Mesodermal cell (in vitro differentiated cells): ENCODE measurements around the gene WNK2.
"Not testable (repeated sequence)": the region's sequence is repeated elsewhere in the genome, so short reads cannot be mapped to it uniquely, and the experiment has no call there.

Experiments
- H3K27ac ChIP-seq: 2 replicates; pipeline ENCODE4 v1.7.0; 2013; ENCODE audit warnings: mild to moderate bottlenecking, low read depth, low read length, moderate library complexity; ENCODE audit not compliant: severe bottlenecking
- H3K36me3 ChIP-seq: 2 replicates; pipeline ENCODE4 v1.7.1; 2013; ENCODE audit warnings: mild to moderate bottlenecking, low read length, moderate library complexity; ENCODE audit not compliant: control insufficient read depth, insufficient read depth
- H3K4me1 ChIP-seq: one replicate; pipeline ENCODE4 v1.7.1; 2013; ENCODE audit warnings: mild to moderate bottlenecking, low read length; ENCODE audit not compliant: insufficient read depth, control insufficient read depth, poor library complexity, severe bottlenecking
- H3K4me3 ChIP-seq: 2 replicates; pipeline ENCODE4 v1.7.0; 2013; ENCODE audit warnings: low read length, control low read depth, mild to moderate bottlenecking; ENCODE audit not compliant: insufficient read depth, poor library complexity, severe bottlenecking; ENCODE audit errors: extremely low read depth
- H3K9me3 ChIP-seq: 2 replicates; pipeline ENCODE4 v1.7.1; 2013; ENCODE audit warnings: mild to moderate bottlenecking, low read length, moderate library complexity; ENCODE audit not compliant: control insufficient read depth
- WGBS, 2 experiments: methylation state at CpG; one replicate each; pipeline ENCODE4 v1.1.5; 2013; ENCODE audit warnings: missing lambda C conversion rate in 2 of 2; ENCODE audit not compliant: insufficient coverage in 2 of 2; 5-methylcytosine and 5-hydroxymethylcytosine counted together

The WNK2 gene

GRCh38 chr9:93354451-93354850 is 170.5 kb downstream of the WNK2 start:
- H3K27ac ChIP-seq: no peak overlapping the region
- H3K4me3 ChIP-seq: no peak overlapping the region
- H3K36me3 ChIP-seq: no peaks in the 10 kb centered on the region
- WGBS, 2 experiments: 93 to 100% methylated on average over 1 to 4 of the region's 4 CpGs
- peaks cover 12% of the 10 kb centered on the region for H3K9me3 ChIP-seq
- no peaks in the 10 kb centered on the region for H3K4me1 ChIP-seq

- 86% methylated on average over 1 of the region's 2 CpGs; no CpG with 5 or more reads in 1 of the 2 experiments for WGBS, 2 experiments
- H3K4me1 ChIP-seq: no peaks in the 10 kb centered on the region
- H3K4me3 ChIP-seq: no peak overlapping the region
- H3K9me3 ChIP-seq: peaks cover 12% of the 10 kb centered on the region
- H3K36me3 ChIP-seq: no peaks in the 10 kb centered on the region
- H3K27ac ChIP-seq: no peak overlapping the region
These were observed 171.9 kb downstream of the WNK2 start for GRCh38 chr9:93355827-93356226.

GRCh38 chr9:93357649-93358048 is 173.7 kb downstream of the WNK2 start:
- Histone ChIP-seq H3K4me1 (no peaks in the 10 kb centered on the region), H3K27ac (no peak overlapping the region), H3K4me3 (no peak overlapping the region), H3K36me3 (no peaks in the 10 kb centered on the region), H3K9me3 (peaks cover 23% of the 10 kb centered on the region)
- 76 to 100% methylated on average over 1 to 3 of the region's 5 CpGs for WGBS, 2 experiments

- H3K9me3 ChIP-seq: peaks cover 23% of the 10 kb centered on the region
- 80% methylated on average over 5 to 7 of the region's 8 CpGs for WGBS, 2 experiments
These were observed 176.0 kb downstream of the WNK2 start for GRCh38 chr9:93359907-93360306.

GRCh38 chr9:93361995-93362394 is 178.1 kb downstream of the WNK2 start:
- WGBS, 2 experiments: 80 to 92% methylated on average over 1 to 2 of the region's 3 CpGs
- H3K27ac ChIP-seq: no peak overlapping the region
- H3K4me1 ChIP-seq: no peaks in the 10 kb centered on the region
- peaks cover 23% of the 10 kb centered on the region for H3K9me3 ChIP-seq
- H3K36me3 ChIP-seq: no peaks in the 10 kb centered on the region
- no peak overlapping the region for H3K4me3 ChIP-seq

More at GRCh38 chr9:93359907-93360306, 176.0 kb downstream of the WNK2 start:
- not testable (repeated sequence) for H3K36me3 ChIP-seq, H3K4me3 ChIP-seq, H3K4me1 ChIP-seq, H3K27ac ChIP-seq

GRCh38 chr9:93364734-93365426 is 180.9 kb downstream of the WNK2 start:
- no CpG with 5 or more reads among the region's 2 CpGs for WGBS, 2 experiments

GRCh38 chr9:93365427-93366118 is 181.6 kb downstream of the WNK2 start:
- H3K9me3 ChIP-seq: peaks cover 11% of the 10 kb centered on the region
- no peak overlapping the region for H3K4me3 ChIP-seq
- WGBS, 2 experiments: 82 to 86% methylated on average over 1 to 6 of the region's 12 CpGs
- H3K27ac ChIP-seq: no peak overlapping the region
- H3K36me3 ChIP-seq: no peaks in the 10 kb centered on the region
- H3K4me1 ChIP-seq: no peaks in the 10 kb centered on the region

More at GRCh38 chr9:93364734-93365426, 180.9 kb downstream of the WNK2 start:
- H3K9me3 ChIP-seq: peaks cover 11% of the 10 kb centered on the region
- H3K36me3 ChIP-seq: no peaks in the 10 kb centered on the region
- H3K4me1 ChIP-seq: no peaks in the 10 kb centered on the region
- no peak overlapping the region for H3K27ac ChIP-seq
- H3K4me3 ChIP-seq: no peak overlapping the region

GRCh38 chr9:93366119-93366447 is 182.1 kb downstream of the WNK2 start:
- Histone ChIP-seq H3K4me1 (no peaks in the 10 kb centered on the region), H3K36me3 (no peaks in the 10 kb centered on the region), H3K9me3 (peaks cover 11% of the 10 kb centered on the region), H3K27ac (no peak overlapping the region), H3K4me3 (no peak overlapping the region)
- WGBS, 2 experiments: 90 to 92% methylated on average over 9 to 10 of the region's 12 CpGs

- not testable (repeated sequence) for H3K9me3 ChIP-seq, H3K27ac ChIP-seq, H3K4me3 ChIP-seq, H3K4me1 ChIP-seq, H3K36me3 ChIP-seq
- 86 to 90% methylated on average over 2 to 3 of the region's 4 CpGs for WGBS, 2 experiments
These were observed 182.5 kb downstream of the WNK2 start for GRCh38 chr9:93366486-93366885.

- H3K9me3 ChIP-seq: no peaks in the 10 kb centered on the region
- no peaks in the 10 kb centered on the region for H3K36me3 ChIP-seq
- H3K27ac ChIP-seq: no peak overlapping the region
- WGBS, 2 experiments: 77 to 83% methylated on average over 1 of the region's 1 CpG
- H3K4me3 ChIP-seq: no peak overlapping the region
- H3K4me1 ChIP-seq: no peaks in the 10 kb centered on the region
These were observed 184.5 kb downstream of the WNK2 start for GRCh38 chr9:93368437-93368836.

GRCh38 chr9:93369686-93370085 is 185.7 kb downstream of the WNK2 start:
- H3K4me1 ChIP-seq: no peaks in the 10 kb centered on the region
- WGBS, 2 experiments: 100% methylated on average over 1 of the region's 1 CpG; no CpG with 5 or more reads in 1 of the 2 experiments

More at GRCh38 chr9:93369686-93370085, 185.7 kb downstream of the WNK2 start:
- no peak overlapping the region for H3K4me3 ChIP-seq
- H3K9me3 ChIP-seq: no peaks in the 10 kb centered on the region
- H3K36me3 ChIP-seq: no peaks in the 10 kb centered on the region
- H3K27ac ChIP-seq: no peak overlapping the region
